ENCODE data around the gene STAB2.

DNA sequence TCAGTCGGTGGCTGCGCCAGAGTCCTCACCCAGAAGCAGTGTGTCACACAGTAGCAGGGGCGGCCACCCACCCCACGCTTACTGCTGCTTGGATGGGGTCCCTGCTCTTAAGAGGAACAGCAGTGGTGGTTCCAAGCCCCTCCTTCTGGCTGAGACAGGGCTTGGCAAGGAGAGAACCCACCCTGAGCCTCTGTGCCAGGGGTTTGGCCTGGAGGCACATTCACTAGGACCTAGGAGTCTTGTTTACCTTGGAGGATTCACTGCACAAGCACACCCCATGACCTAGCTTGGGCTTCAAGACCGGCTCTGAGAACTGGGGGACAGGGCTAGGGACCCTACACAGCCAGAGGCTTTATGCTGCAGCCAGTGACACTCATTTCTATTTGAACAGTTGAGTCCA lies 175.4 kb downstream of the STAB2 start:
- TF ChIP-seq, protein P1, sequence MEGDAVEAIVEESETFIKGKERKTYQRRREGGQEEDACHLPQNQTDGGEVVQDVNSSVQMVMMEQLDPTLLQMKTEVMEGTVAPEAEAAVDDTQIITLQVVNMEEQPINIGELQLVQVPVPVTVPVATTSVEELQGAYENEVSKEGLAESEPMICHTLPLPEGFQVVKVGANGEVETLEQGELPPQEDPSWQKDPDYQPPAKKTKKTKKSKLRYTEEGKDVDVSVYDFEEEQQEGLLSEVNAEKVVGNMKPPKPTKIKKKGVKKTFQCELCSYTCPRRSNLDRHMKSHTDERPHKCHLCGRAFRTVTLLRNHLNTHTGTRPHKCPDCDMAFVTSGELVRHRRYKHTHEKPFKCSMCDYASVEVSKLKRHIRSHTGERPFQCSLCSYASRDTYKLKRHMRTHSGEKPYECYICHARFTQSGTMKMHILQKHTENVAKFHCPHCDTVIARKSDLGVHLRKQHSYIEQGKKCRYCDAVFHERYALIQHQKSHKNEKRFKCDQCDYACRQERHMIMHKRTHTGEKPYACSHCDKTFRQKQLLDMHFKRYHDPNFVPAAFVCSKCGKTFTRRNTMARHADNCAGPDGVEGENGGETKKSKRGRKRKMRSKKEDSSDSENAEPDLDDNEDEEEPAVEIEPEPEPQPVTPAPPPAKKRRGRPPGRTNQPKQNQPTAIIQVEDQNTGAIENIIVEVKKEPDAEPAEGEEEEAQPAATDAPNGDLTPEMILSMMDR (IDR thresholded peaks at IDR 0.05 in 8 of 11, conservative IDR thresholded peaks at IDR 0.05 in 3 of 11): no peak
- no peak for TF ChIP-seq POLR2A (IDR thresholded peaks at IDR 0.05)
